HG02973 (cell line): ENCODE data around the gene LCA5.
A peak's percentile ranks its signal among the peaks of the same experiment; 100 is the strongest.
"Not testable (repeated sequence)": the region's sequence is repeated elsewhere in the genome, so short reads cannot be mapped to it uniquely, and the experiment has no call there.

Experiments used
- ATAC-seq: cut with Tn5 transposase; IDR thresholded peaks from one replicate; pipeline ENCODE4 v1.9.1; 2021; ENCODE audit warnings: moderate library complexity; ENCODE audit not compliant: unreplicated experiment

LCA5 gene

GRCh38 chr6:79536954-79537747, at the start of gene LCA5:
Gene LCA5, minus strand, starts transcription at chr6:79537430. Its CDS starts 18,536 bp downstream, at chr6:79518894.
- peak; percentile 100 for ATAC-seq

- ATAC-seq = peak; percentile 66
Observed at GRCh38 chr6:79586548-79586947, 49.3 kb upstream of the LCA5 start.

DNA sequence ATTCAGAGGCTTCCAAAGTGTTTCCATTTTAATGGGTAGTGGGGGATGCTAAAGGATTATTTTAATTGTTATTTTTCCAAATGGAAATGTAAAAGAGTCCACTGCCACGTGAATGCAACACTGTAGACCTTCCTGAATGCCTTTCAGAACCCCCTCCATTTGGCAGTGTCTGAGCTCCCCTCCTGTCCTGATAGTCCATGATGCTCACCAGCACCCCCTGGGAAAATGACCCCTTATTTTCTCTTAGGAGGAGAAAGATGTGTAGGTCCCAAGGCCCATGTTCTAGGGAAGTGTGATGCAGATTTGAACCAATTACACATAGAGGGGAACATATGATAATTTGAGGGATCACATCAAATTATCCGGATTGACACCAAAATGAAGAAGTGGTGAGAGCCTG, 47.1 kb upstream of the LCA5 start:
- no peak for ATAC-seq

GRCh38 chr6:79577926-79578325, 40.7 kb upstream of the LCA5 start:
- ATAC-seq = not testable (repeated sequence)

- no peak for ATAC-seq
Observed at GRCh38 chr6:79574630-79575225, 37.5 kb upstream of the LCA5 start.

DNA sequence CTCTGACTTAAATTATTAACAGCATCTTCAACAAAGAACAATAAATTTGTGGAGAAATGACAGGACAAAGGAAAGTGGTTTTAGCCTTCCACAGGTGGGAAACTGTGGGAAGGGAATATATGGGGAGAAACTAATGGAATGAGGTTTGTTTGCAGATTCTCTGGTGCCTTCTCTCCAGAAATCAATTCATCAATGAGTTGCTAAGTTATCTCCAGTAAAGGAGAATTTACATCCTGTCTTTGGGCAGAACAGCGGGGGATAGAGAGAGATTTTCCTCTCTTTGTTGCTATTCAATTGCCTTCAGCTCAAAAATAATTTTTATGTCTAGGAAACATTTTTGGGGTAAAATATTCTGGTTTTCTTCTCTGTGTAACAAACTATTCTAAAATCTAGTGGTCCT, 36.9 kb upstream of the LCA5 start:
- no peak for ATAC-seq

GRCh38 chr6:79571030-79571367, 33.8 kb upstream of the LCA5 start:
- no peak for ATAC-seq

DNA sequence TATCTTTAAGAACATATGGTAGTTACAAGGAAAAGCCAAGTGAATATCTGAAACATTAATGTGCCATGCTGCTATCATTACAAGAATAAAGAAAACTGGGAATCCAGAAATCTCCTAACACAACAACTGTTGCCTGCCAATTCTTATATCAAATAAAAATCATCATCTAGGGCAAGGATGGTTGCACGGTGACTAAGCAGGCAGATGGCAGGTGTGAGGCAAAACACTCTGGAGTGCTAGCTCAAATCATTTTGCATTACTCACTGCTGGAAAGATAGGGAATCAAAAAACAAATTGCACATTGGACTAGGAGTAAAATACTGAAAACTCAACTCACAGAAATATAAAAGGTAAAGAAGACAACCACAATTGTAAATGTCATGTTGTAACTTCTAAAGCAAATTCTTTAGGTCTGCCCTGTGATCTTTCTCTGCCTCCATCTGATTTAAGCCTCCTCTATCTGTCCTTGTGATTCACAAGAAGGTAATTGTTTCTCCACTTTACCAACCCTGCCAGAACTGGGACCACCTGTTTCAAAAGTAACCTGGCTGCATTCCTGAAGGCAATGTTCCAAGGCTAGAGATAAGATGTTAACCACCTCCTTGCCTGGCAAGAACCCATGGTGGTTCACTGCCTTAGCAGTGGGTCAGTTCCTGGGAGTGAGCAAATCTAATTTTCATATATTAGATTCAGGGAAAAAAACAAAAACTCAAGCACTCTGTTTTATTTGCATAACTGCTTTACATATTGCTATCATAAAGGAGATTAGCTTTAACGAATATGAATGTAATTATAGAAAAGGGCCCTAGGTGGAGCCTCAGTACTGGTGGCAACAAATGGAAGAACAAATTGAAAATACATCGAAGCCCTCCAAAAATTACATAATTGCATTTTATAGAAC, 33.1 kb upstream of the LCA5 start:
- peak; percentile 95 for ATAC-seq

- ATAC-seq = no peak
Observed at GRCh38 chr6:79568996-79569395, 31.8 kb upstream of the LCA5 start.

DNA sequence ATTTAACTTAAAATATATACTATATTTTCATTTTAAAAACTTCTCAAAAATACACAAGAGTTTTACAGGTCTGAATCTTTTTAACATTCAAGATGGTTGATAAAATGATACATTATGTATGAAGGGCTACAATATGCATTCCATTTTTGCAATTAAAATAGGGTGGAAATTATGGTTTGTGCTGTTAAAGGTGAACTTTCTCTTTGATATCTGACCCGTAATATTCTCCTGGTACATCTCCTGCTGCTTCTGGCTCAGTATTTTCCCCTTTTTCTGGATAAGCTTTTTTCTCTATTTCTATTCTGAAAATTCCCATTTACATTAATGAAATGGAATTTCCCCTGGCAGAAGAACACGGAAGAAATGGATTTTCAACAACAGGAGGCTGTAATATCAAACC, 27.4 kb upstream of the LCA5 start:
- ATAC-seq = no peak

- ATAC-seq = no peak
Observed at GRCh38 chr6:79559706-79560105, 22.5 kb upstream of the LCA5 start.

- no peak for ATAC-seq
Observed at GRCh38 chr6:79557673-79558467, 20.6 kb upstream of the LCA5 start.

DNA sequence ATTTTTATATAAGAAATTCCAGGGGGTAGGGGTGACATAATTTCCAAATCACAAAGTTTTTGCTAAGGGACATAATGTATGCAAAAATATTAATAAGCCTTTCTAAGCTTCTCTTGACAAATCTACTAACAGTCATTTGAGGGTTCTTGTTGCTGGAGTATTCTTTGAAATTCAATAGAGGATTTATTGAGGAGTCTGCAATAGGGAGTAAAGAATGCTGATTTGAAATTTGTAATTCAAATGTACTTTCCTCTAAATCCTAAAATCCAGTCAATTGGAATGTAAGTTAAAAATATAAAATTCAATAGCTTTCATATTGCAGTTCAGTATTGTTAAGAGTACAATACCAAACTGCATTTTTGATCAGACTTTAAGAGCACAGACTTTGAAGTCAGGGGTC, 17.1 kb upstream of the LCA5 start:
- ATAC-seq = no peak

- no peak for ATAC-seq
Observed at GRCh38 chr6:79551401-79551800, 14.2 kb upstream of the LCA5 start.

DNA sequence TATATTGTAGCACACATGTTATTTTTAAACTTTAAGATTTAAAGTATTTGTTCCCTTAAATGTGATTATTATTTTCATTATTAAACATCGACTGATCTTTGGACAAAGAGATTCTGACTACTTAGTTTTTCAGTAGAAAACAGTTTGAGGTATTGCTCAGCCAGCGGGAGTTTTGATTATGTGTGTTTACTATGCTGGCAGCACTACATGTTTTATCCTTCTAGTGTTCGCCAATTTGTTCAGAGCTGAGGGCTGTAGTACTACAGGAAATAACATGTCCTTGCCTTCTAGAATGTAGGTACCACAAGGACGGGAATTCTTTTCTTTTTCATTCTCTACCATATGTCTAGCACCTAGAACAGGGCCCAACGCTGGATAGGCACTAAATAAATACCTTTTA, 11.1 kb upstream of the LCA5 start:
- ATAC-seq = no peak

- no peak for ATAC-seq
Observed at GRCh38 chr6:79546186-79546585, 9.0 kb upstream of the LCA5 start.

GRCh38 chr6:79544939-79545450, 7.8 kb upstream of the LCA5 start:
- peak; percentile 78 for ATAC-seq

DNA sequence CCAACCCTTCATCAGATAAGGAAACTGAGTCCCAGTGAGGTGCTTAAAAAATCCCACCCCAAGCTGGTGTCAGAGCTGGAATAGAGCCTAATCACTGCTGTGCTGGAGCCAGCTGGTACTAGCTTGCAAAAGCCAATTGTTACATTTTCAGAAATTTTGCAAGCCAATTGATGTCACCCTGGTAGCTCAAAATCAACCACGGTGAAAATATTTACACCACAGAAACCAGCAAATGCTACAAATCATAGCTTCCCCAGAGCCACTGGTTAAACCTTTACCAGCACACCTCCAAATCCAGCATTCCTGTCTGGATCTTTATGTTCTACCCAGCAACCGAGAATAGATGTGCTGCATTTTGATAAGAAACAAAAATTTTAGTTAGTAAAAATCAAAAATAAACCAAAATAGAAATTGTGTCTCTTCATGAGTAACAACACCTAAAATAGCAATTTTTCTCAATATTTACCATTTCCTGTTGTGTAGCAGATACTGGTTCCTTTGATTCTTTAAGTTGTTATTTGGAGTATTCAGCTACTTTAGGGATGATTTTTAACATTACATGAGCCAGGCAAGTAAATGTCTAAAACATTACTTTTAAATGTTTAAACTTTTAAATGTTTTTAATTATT, 7.2 kb upstream of the LCA5 start:
- ATAC-seq = peak; percentile 58

DNA sequence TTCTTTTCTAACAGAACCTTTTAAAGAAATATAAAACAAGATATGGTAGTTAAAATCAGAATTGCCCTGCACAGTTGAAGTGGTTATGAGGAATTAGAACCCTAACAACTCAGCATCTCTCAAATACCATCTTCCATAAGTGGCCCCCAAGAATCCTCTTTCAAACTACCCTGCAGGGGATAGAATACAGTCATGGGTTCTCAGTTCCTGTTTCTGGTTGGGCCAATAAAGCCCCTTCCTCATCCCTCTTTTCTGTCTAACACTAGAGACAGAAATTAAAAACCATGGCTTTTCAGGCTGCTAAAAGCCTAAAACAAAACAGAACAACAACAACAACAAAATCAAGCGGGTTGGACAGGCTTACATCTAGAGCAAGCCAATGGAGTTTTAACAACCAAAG, 6.7 kb upstream of the LCA5 start:
- ATAC-seq = peak; percentile 14

- no peak for ATAC-seq
Observed at GRCh38 chr6:79543411-79543810, 6.2 kb upstream of the LCA5 start.
